Fibroblast of pulmonary artery (primary cell): ENCODE data around the gene SDK2.

ENCODE experiments used
- DNase-seq: peaks from one replicate; pipeline ENCODE4 v3.0.0-alpha.2; 2010; ENCODE audit warnings: low read depth
- H3K4me3 ChIP-seq: replicated peaks from 2 replicates; pipeline ENCODE4 v1.5.1; 2011; ENCODE audit warnings: low read depth, mild to moderate bottlenecking, control low read depth, low read length, moderate library complexity
- CTCF ChIP-seq: IDR thresholded peaks from 2 replicates; pipeline ENCODE4 v1.5.1; 2011; ENCODE audit warnings: mild to moderate bottlenecking, control low read depth, low read length, inconsistent platforms; ENCODE audit errors: missing control alignments

The SDK2 gene

GRCh38 chr17:73564843-73565242, 79.4 kb downstream of the SDK2 start:
- no peak for DNase-seq
- no peak overlapping the region for H3K4me3 ChIP-seq
- no peak for TF ChIP-seq CTCF

DNA sequence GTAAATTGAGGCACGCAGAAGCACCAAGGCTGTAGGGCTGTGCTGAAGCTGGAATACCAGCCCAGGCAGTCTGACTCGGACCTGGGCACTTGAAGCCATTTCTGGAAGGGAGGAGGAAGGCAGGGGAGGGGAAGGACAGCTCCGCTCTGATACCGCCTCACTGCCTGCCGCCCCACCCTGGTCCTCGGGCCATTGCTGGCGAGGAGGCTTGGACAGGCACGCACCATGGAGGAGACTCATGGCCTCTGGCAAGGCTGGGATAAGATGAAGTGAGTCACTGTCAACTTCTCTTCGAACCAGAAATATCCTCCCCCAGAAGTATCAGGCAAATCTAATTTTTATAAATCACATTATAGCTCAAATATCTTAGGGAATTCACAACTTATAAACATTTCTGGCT, 81.3 kb downstream of the SDK2 start:
- no peak for TF ChIP-seq CTCF
- no peak overlapping the region for H3K4me3 ChIP-seq
- DNase-seq: no peak

DNA sequence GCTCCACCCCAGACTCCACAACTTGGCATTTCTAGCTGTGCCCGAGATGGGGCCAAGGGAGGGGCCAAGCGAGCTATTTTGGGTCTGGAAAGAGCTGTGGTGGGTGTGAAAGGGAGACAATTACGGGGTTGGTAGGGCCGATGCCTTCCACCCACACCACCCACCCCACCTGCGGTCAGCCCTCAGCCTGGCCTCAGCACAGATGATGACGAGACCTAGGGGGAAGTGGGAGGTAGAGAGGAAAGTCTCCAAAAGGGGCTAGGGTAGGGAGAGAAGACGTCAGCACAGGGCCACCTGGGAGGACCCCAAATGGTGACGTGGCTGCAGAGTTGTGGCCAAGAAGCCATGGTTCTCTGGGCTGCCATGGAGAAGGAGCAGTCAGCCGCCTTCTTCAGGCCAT, 83.1 kb downstream of the SDK2 start:
- DNase-seq: no peak
- TF ChIP-seq CTCF: no peak
- no peak overlapping the region for H3K4me3 ChIP-seq

- H3K4me3 ChIP-seq: no peak overlapping the region
- DNase-seq: no peak
- no peak for TF ChIP-seq CTCF
These were observed 83.6 kb downstream of the SDK2 start for GRCh38 chr17:73560661-73561060.

DNA sequence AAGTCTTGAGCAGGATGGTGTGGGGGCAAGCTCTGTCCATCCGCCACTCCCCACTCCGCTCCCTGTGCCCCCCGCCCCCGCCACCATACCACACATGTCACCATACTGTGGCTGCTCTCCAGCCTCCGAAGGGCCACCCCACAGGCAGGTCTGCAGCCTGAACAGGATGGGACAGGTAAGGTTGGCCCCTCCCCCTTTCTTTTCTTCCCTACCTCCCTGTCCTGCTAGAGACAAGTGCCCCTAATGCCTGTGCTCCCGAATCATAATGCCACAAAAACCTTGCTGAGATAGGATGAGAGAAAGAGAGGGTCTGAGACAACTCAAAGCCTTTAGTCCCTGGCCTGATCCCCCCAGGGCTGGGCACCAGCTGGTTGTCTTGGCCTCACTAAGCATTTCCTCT, 84.7 kb downstream of the SDK2 start:
- DNase-seq: no peak
- H3K4me3 ChIP-seq: no peak overlapping the region
- TF ChIP-seq CTCF: no peak

DNA sequence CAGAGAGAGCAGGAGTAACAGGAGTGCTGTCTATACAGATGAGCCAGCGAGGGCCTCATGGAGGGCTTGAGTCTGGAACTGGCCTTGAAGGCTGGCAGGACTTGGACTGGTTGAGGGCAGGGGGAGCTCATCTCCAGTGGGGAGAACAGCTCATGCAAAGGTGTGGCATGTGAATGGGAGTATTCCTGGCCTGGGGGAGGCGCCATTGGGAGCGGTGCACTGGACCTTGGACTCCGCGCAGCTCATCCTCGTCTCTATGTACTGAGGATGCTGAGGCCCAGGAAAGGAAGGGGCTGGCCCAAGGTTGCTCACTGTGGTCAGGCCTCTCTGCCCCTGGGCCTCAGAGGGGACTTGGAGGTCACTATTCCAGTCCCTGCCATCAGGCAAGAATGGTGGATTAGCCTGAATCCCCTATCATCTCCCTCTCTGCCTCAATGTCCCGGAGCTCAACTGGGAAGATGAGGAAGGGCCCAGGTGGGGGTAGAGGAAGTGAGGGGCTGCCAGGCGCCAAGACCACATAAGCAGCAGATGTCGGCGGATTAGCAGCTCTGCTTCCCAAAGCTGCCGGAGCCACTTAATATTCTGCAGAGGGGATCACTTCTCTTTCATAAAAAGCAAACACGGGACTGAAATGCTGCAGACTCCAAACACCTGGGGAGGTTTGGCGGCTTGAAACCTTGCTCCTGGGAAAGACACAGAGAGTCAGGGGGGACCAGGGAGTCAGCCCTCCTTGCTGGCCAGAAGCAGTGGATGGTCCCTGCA, 88.9 kb downstream of the SDK2 start:
- no peak overlapping the region for H3K4me3 ChIP-seq
- no peak for TF ChIP-seq CTCF
- no peak for DNase-seq

- TF ChIP-seq CTCF: no peak
- H3K4me3 ChIP-seq: no peak overlapping the region
- DNase-seq: no peak
These were observed 89.7 kb downstream of the SDK2 start for GRCh38 chr17:73554498-73554897.
